Tibial nerve (tissue), 4 donors: ENCODE measurements around the gene SLC38A10. TPM values are rescaled to one million over a fixed set of nuclear protein-coding genes. Genes with fewer than 3 reads are reported as not detected.

Source experiments
- DNase-seq, 2 donors: peaks; one replicate each; pipeline ENCODE4 v3.0.0-alpha.2; 2019; ENCODE audit warnings: low spot score in 2 of 2
- H3K27ac ChIP-seq, 4 donors: fragments of 200-600 bp; sonication (generic) in 3 of 4; one replicate each; pipeline ENCODE4 v1.5.1; 2017 to 2019; ENCODE audit warnings: mild to moderate bottlenecking in 1 of 4
- H3K27me3 ChIP-seq, 2 donors: fragments of 200-600 bp; sonication (generic) in 1 of 2; one replicate each; pipeline versions ENCODE4 v1.5.1 to v1.6.0; 2017 to 2019
- H3K36me3 ChIP-seq, 3 donors: fragments of 200-600 bp; sonication (generic); one replicate each; pipeline ENCODE4 v1.5.1; 2018 to 2019
- H3K4me1 ChIP-seq, 4 donors: fragments of 200-600 bp; sonication (generic) in 3 of 4; one replicate each; pipeline ENCODE4 v1.5.1; 2017 to 2019
- H3K4me3 ChIP-seq, 4 donors: fragments of 200-600 bp; sonication (generic) in 3 of 4; one replicate each; pipeline ENCODE4 v1.5.1; 2017 to 2019; ENCODE audit warnings: mild to moderate bottlenecking in 1 of 4, moderate library complexity in 1 of 4
- H3K9me3 ChIP-seq, 4 donors: fragments of 200-600 bp; sonication (generic) in 3 of 4; one replicate each; pipeline ENCODE4 v1.5.1; 2017 to 2019
- CTCF ChIP-seq, 5 experiments: fragments of 200-600 bp in 3 of 5; fragments of 450-650 bp in 2 of 5; sonication (generic) in 3 of 5; IDR thresholded peaks; one replicate each; pipeline ENCODE4 v1.5.1; 2016 to 2019; ENCODE audit warnings: antibody characterized with exemption in 5 of 5, mild to moderate bottlenecking in 3 of 5, moderate library complexity in 2 of 5
- EP300 ChIP-seq, 2 donors: sonication (generic); formaldehyde crosslinking; IDR thresholded peaks; one replicate each; pipeline ENCODE4 v1.6.1; 2017; ENCODE audit warnings: antibody characterized with exemption in 2 of 2, mild to moderate bottlenecking in 1 of 2
- POLR2A ChIP-seq, 2 donors: fragments of 450-650 bp; IDR thresholded peaks; one replicate each; pipeline ENCODE4 v1.6.1; 2017; ENCODE audit warnings: antibody characterized with exemption in 2 of 2, mild to moderate bottlenecking in 2 of 2, moderate library complexity in 2 of 2
- WGBS, 2 donors: methylation state at CpG; one replicate each; pipeline ENCODE4 v1.1.5; 2018; 5-methylcytosine and 5-hydroxymethylcytosine counted together
- total RNA-seq, 4 donors: library from RNA; depleted of rRNA; stranded (reverse); fragments of >200 nt; gene quantifications; one replicate each; pipeline ENCODE4 v1.1.0, GENCODE V29; 2016

Gene SLC38A10
- total RNA-seq, 4 donors from 2014 or later = 80.0 to 149 (median 123) TPM

DNA sequence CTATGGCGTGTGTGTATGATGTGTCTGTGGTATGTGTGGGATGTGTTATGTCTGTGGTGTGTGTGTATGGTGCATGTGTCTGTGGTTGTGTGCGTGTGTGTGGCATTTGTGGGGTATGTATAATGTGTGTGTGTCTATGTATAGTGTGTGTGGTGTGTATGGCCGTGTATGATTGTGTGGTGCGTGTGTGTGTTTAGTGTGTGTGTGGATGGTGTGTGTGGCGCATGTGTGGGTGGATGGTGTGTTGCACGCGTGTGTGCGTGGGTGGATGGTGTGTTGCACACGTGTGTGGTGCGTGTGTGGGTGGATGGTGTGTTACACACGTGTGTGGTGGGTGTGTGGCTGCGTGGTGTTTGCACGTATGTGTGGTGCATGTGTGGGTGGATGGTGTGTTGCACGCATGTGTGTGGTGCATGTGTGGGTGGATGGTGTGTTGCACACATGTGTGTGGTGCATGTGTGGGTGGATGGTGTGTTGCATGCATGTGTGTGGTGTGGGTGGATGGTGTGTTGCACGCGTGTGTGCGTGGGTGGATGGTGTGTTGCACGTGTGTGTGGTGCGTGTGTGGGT, 5.6 kb upstream of the SLC38A10 start:
- Histone ChIP-seq H3K9me3 (no peaks in the 10 kb centered on the region), H3K27ac (no peak overlapping the region), H3K4me3 (no peak overlapping the region), H3K4me1 (peaks cover 0 to 8% (median 5%) of the 10 kb centered on the region in 4 donors), H3K36me3 (no peaks in the 10 kb centered on the region), H3K27me3 (no peaks in the 10 kb centered on the region)
- WGBS, 2 donors = 86 to 90% methylated on average over 19 of the region's 19 CpGs
- TF ChIP-seq CTCF (IDR thresholded peaks at IDR 0.05) = no peak
- no peak for TF ChIP-seq EP300 (IDR thresholded peaks at IDR 0.05)
- TF ChIP-seq POLR2A (IDR thresholded peaks at IDR 0.05) = no peak
- no peak for DNase-seq

- H3K4me1 ChIP-seq = peaks cover 0 to 10% (median 7%) of the 10 kb centered on the region in 4 donors
- no peak overlapping the region for H3K27ac ChIP-seq
- no peaks in the 10 kb centered on the region for H3K27me3 ChIP-seq
- WGBS, 2 donors = 88% methylated on average over 18 to 19 of the region's 19 CpGs
- H3K4me3 ChIP-seq = no peak overlapping the region
- no peaks in the 10 kb centered on the region for H3K36me3 ChIP-seq
- no peak for TF ChIP-seq CTCF (IDR thresholded peaks at IDR 0.05)
- TF ChIP-seq EP300 (IDR thresholded peaks at IDR 0.05) = no peak
- no peak for TF ChIP-seq POLR2A (IDR thresholded peaks at IDR 0.05)
- no peak for DNase-seq
- no peaks in the 10 kb centered on the region for H3K9me3 ChIP-seq
Measured at GRCh38 chr17:81299846-81300585, 4.9 kb upstream of the SLC38A10 start.

- no peak overlapping the region for H3K4me3 ChIP-seq
- no peak for DNase-seq
- H3K4me1 ChIP-seq = peaks cover 0 to 15% (median 9%) of the 10 kb centered on the region in 4 donors
- no peaks in the 10 kb centered on the region for H3K9me3 ChIP-seq
- H3K27me3 ChIP-seq = no peaks in the 10 kb centered on the region
- no peak for TF ChIP-seq EP300 (IDR thresholded peaks at IDR 0.05)
- no peak for TF ChIP-seq POLR2A (IDR thresholded peaks at IDR 0.05)
- no peak for TF ChIP-seq CTCF (IDR thresholded peaks at IDR 0.05)
- WGBS, 2 donors = 64 to 70% methylated on average over 15 of the region's 15 CpGs
- H3K36me3 ChIP-seq = no peaks in the 10 kb centered on the region
- H3K27ac ChIP-seq = no peak overlapping the region
Measured at GRCh38 chr17:81298991-81299738, 4.1 kb upstream of the SLC38A10 start.

GRCh38 chr17:81298325-81298990, 3.4 kb upstream of the SLC38A10 start:
- WGBS, 2 donors = 87% methylated on average over 11 of the region's 11 CpGs
- H3K9me3 ChIP-seq = no peaks in the 10 kb centered on the region
- no peak overlapping the region for H3K27ac ChIP-seq
- no peaks in the 10 kb centered on the region for H3K36me3 ChIP-seq
- no peak overlapping the region for H3K4me3 ChIP-seq
- H3K27me3 ChIP-seq = no peaks in the 10 kb centered on the region
- H3K4me1 ChIP-seq = peaks cover 0 to 22% (median 13%) of the 10 kb centered on the region in 4 donors
- no peak for DNase-seq
- TF ChIP-seq CTCF (IDR thresholded peaks at IDR 0.05) (no peak), EP300 (IDR thresholded peaks at IDR 0.05) (no peak), POLR2A (IDR thresholded peaks at IDR 0.05) (no peak)
